PC-3 (cell line): ENCODE measurements around the gene CCR1. TPM values are rescaled to one million over a fixed set of nuclear protein-coding genes. Genes with fewer than 3 reads are reported as not detected.

Experiments
- ATAC-seq: fragments of 200-7000 bp; cut with Tn5 transposase; 2 replicates; pipeline ENCODE4 v1.9.1; 2020; ENCODE audit warnings: mild to moderate bottlenecking, moderate library complexity
- BruUV-seq: library from RNA; stranded (reverse); fragments of 400-500 nt; replicated peaks from 2 replicates; lab custom pipeline; 2021; lab: Mats Ljungman, UMichigan
- CTCF ChIA-PET: fragments of 300-600 bp; sonication (Branson Sonifier 250); formaldehyde crosslinking; loops from one replicate; lab custom pipeline; 2022; ENCODE audit warnings: antibody characterized with exemption; lab: Charles Lee
- POLR2A ChIA-PET: fragments of 300-600 bp; sonication (Branson Sonifier 250); formaldehyde crosslinking; loops from one replicate; lab custom pipeline; 2022; ENCODE audit warnings: antibody characterized with exemption; ENCODE audit not compliant: unreplicated experiment; lab: Charles Lee
- DNase-seq: peaks from one replicate; pipeline ENCODE4 v3.0.0-alpha.2; 2015
- H2AFZ ChIP-seq: fragments of 300-600 bp; sonication (generic); 2 replicates; pipeline ENCODE4 v1.6.0; 2016; ENCODE audit warnings: antibody characterized with exemption, low read length
- H3F3A ChIP-seq: fragments of 300-600 bp; sonication (generic); one replicate; pipeline ENCODE4 v1.6.0; 2017; ENCODE audit warnings: antibody characterized with exemption, low read length, control low read depth, mild to moderate bottlenecking; ENCODE audit not compliant: unreplicated experiment
- H3K27ac ChIP-seq: fragments of 300-600 bp; sonication (generic); 2 replicates; pipeline ENCODE4 v1.5.1; 2016; ENCODE audit warnings: mild to moderate bottlenecking, low read length
- H3K27me3 ChIP-seq: fragments of 300-600 bp; sonication (generic); 2 replicates; pipeline ENCODE4 v1.6.1; 2016; ENCODE audit warnings: low read length, mixed read lengths
- H3K36me3 ChIP-seq: fragments of 300-600 bp; sonication (generic); 2 replicates; pipeline ENCODE4 v1.6.1; 2016; ENCODE audit warnings: low read depth, mixed run types, low read length, mixed read lengths
- H3K4me1 ChIP-seq: fragments of 300-600 bp; sonication (generic); 2 replicates; pipeline ENCODE4 v1.5.1; 2016; ENCODE audit warnings: low read length; ENCODE audit not compliant: insufficient read depth
- H3K4me2 ChIP-seq: fragments of 300-600 bp; sonication (generic); 2 replicates; pipeline ENCODE4 v1.6.0; 2016; ENCODE audit warnings: low read length
- H3K4me3 ChIP-seq: fragments of 300-600 bp; sonication (generic); 2 replicates; pipeline ENCODE4 v1.5.1; 2016; ENCODE audit warnings: mild to moderate bottlenecking, low read length, mixed read lengths
- H3K79me2 ChIP-seq: fragments of 300-600 bp; sonication (generic); 2 replicates; pipeline ENCODE4 v1.6.1; 2017; ENCODE audit warnings: low read length, mixed read lengths
- H3K9ac ChIP-seq: fragments of 300-600 bp; sonication (generic); 2 replicates; pipeline ENCODE4 v1.6.0; 2016; ENCODE audit warnings: mild to moderate bottlenecking, low read length
- H3K9me2 ChIP-seq: fragments of 300-600 bp; sonication (generic); replicated peaks from 2 replicates; pipeline ENCODE4 v1.6.1; 2016; ENCODE audit warnings: mixed run types, low read length, mixed read lengths
- H3K9me3 ChIP-seq: fragments of 300-600 bp; sonication (generic); 2 replicates; pipeline ENCODE4 v1.6.1; 2016; ENCODE audit warnings: low read length, mixed read lengths
- H4K20me1 ChIP-seq: fragments of 300-600 bp; sonication (generic); 2 replicates; pipeline ENCODE4 v1.6.1; 2016; ENCODE audit warnings: low read length, mixed read lengths
- CTCF ChIP-seq: fragments of 300-600 bp; sonication (generic); conservative IDR thresholded peaks from 2 replicates; pipeline ENCODE4 v1.5.1; 2017; ENCODE audit warnings: antibody characterized with exemption, low read depth, mild to moderate bottlenecking, low read length
- EZH2 ChIP-seq: fragments of 300-600 bp; sonication (generic); IDR thresholded peaks from one replicate; pipeline ENCODE4 v1.6.1; 2017; ENCODE audit warnings: antibody characterized with exemption, mild to moderate bottlenecking, low read length; ENCODE audit not compliant: unreplicated experiment
- EZH2phosphoT487 ChIP-seq: fragments of 300-600 bp; sonication (generic); IDR thresholded peaks from 2 replicates; pipeline ENCODE4 v1.6.1; 2018; ENCODE audit warnings: mild to moderate bottlenecking, antibody characterized with exemption, low read length, borderline replicate concordance
- intact Hi-C: fragments of 100-400 bp; cut with micrococcal nuclease; formaldehyde crosslinking; loops from 2 replicates; pipeline ENCODE4 v1.9.0; 2023
- total RNA-seq: library from RNA; depleted of rRNA; stranded (reverse); fragments of >200 nt; gene quantifications from 2 replicates; pipeline ENCODE4 v1.2.3, GENCODE V29; 2014

Gene CCR1
- total RNA-seq, 1 experiment from 2014 or later: 0.15 TPM

GRCh38 chr3:46239952-46240351 lies 31.8 kb upstream of the CCR1 start:
- intact Hi-C loops: no loop called here
- ChIA-PET CTCF (no interaction called here), POLR2A (no interaction called here)
- Histone ChIP-seq H3K4me1 (peaks cover 27% of the 10 kb centered on the region), H3K9me2 (no peaks in the 10 kb centered on the region), H3F3A (no peaks in the 10 kb centered on the region), H3K36me3 (no peaks in the 10 kb centered on the region), H3K9me3 (no peaks in the 10 kb centered on the region), H3K9ac (no peak overlapping the region), H3K79me2 (no peaks in the 10 kb centered on the region), H3K27ac (no peak overlapping the region), H3K4me2 (no peak overlapping the region), H3K27me3 (no peaks in the 10 kb centered on the region), H4K20me1 (no peaks in the 10 kb centered on the region), H2AFZ (no peak overlapping the region), H3K4me3 (no peak overlapping the region)
- no peak for ATAC-seq
- DNase-seq: no peak
- no TSS peak for BruUV-seq
- TF ChIP-seq EZH2 (no peak), EZH2phosphoT487 (no peak), CTCF (no peak)

GRCh38 chr3:46239301-46239938 lies 31.3 kb upstream of the CCR1 start:
- no peaks in the 10 kb centered on the region for H4K20me1 ChIP-seq
- no peak for TF ChIP-seq EZH2phosphoT487
- TF ChIP-seq CTCF: no peak
- no peak for TF ChIP-seq EZH2
- no peak overlapping the region for H3K4me2 ChIP-seq
- H3K27ac ChIP-seq: no peak overlapping the region
- H3K9me2 ChIP-seq: 0 out of 2 replicates have a peak, but pooled peaks cover under 1% of the 10 kb centered on the region
- ATAC-seq (peak; percentile 42), DNase-seq (peak; percentile 30)
- no peaks in the 10 kb centered on the region for H3K9me3 ChIP-seq
- H3F3A ChIP-seq: no peaks in the 10 kb centered on the region
- no peaks in the 10 kb centered on the region for H3K27me3 ChIP-seq
- intact Hi-C loops: no loop called here
- H2AFZ ChIP-seq: no peak overlapping the region
- ChIA-PET CTCF (interaction anchor here (0.6 kb wide), 1 partner anchor 131 kb away, joined by 3 read pairs; the partner anchor contains the start of gene CCR5), POLR2A (interaction anchor here (0.7 kb wide), 1 partner anchor 14 kb away, joined by 4 read pairs; no protein-coding TSS in a partner anchor)
- peaks cover 27% of the 10 kb centered on the region for H3K4me1 ChIP-seq
- no peaks in the 10 kb centered on the region for H3K79me2 ChIP-seq
- no peaks in the 10 kb centered on the region for H3K36me3 ChIP-seq
- no peak overlapping the region for H3K9ac ChIP-seq
- no peak overlapping the region for H3K4me3 ChIP-seq
- no TSS peak for BruUV-seq

GRCh38 chr3:46238386-46238785 lies 30.3 kb upstream of the CCR1 start:
- Histone ChIP-seq H3K4me3 (no peak overlapping the region), H3F3A (no peaks in the 10 kb centered on the region), H3K27ac (no peak overlapping the region), H4K20me1 (no peaks in the 10 kb centered on the region), H3K9me3 (no peaks in the 10 kb centered on the region), H3K79me2 (no peaks in the 10 kb centered on the region), H3K9ac (no peak overlapping the region), H3K9me2 (0 out of 2 replicates have a peak, but pooled peaks cover 6% of the 10 kb centered on the region), H2AFZ (no peak overlapping the region), H3K4me2 (no peak overlapping the region), H3K27me3 (no peaks in the 10 kb centered on the region), H3K36me3 (no peaks in the 10 kb centered on the region), H3K4me1 (peaks cover 19% of the 10 kb centered on the region)
- TF ChIP-seq EZH2: no peak
- TF ChIP-seq EZH2phosphoT487: no peak
- TF ChIP-seq CTCF: no peak
- intact Hi-C loops: no loop called here
- no TSS peak for BruUV-seq
- ChIA-PET CTCF (interaction anchor here (0.6 kb wide), 1 partner anchor 132 kb away, joined by 3 read pairs; the partner anchor contains the start of gene CCR5), POLR2A (no interaction called here)
- DNase-seq: no peak
- no peak for ATAC-seq
